Memory B cell (primary cell): ENCODE measurements around the gene NUP93.
"Not testable (repeated sequence)": the region's sequence is repeated elsewhere in the genome, so short reads cannot be mapped to it uniquely, and the experiment has no call there.

Source experiments
- ATAC-seq: fragments of 150-1000 bp; cut with Tn5 transposase; 2 replicates; pipeline ENCODE4 v1.10.0; 2021; ENCODE audit warnings: low read depth, mild to moderate bottlenecking, moderate library complexity
- DNase-seq, 2 donors: peaks; one replicate each; pipeline ENCODE4 v3.0.0; 2022; ENCODE audit warnings: low spot score in 2 of 2
- H3K27ac Mint-ChIP-seq: one replicate; pipeline ENCODE4 v1.8.0; 2022; ENCODE audit warnings: mild to moderate bottlenecking, moderate library complexity, mixed read lengths
- H3K27me3 Mint-ChIP-seq: one replicate; pipeline ENCODE4 v1.8.0; 2022; ENCODE audit warnings: mixed read lengths
- H3K36me3 Mint-ChIP-seq: one replicate; pipeline ENCODE4 v1.8.0; 2022; ENCODE audit warnings: mild to moderate bottlenecking, mixed read lengths
- H3K4me1 Mint-ChIP-seq: one replicate; pipeline ENCODE4 v1.8.0; 2022; ENCODE audit warnings: mixed read lengths
- H3K4me3 Mint-ChIP-seq: one replicate; pipeline ENCODE4 v1.8.0; 2022; ENCODE audit warnings: mild to moderate bottlenecking, moderate library complexity, mixed read lengths
- H3K9me3 Mint-ChIP-seq: one replicate; pipeline ENCODE4 v1.8.0; 2022; ENCODE audit warnings: mixed read lengths

Gene NUP93

DNA sequence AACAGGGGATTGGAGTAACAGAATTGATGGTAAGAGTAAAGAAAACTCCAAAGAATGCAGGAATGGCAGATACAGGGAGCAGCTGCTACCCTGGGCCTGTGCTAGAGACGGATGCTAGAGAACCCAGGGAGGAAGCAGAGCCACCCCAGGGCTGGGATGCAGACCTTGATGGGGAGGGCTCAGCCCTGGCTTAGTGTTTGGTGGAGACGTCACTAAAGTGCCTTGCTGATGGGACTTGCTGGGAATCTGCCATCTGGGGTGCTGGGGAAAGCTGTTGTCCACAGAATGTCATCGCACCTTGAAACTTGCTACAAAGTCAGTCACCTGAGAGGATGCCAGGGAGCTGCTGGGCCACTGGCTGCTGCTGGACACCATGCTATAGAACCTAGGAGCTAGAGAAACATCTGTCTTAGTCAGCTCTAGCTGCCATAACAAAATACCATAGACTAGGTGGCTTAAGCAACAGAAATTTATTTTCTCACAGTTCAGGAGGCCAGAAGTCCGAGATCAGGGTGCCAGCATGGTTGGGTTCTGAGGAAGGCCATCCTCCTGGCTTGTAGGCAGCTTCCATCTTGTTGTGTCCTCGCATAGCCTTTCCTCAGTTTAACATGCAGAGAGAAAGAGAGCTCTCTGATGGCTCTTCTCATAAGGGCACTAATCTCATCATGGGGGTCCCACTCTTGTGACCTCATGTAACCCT, 32.3 kb upstream of the NUP93 start:
- Mint-ChIP-seq H3K27me3 (no peaks in the 10 kb centered on the region), H3K27ac (no peak overlapping the region), H3K4me1 (no peaks in the 10 kb centered on the region), H3K9me3 (peaks cover 2% of the 10 kb centered on the region), H3K4me3 (no peak overlapping the region), H3K36me3 (peaks cover 2% of the 10 kb centered on the region)
- DNase-seq (no peak), ATAC-seq (no peak)

DNA sequence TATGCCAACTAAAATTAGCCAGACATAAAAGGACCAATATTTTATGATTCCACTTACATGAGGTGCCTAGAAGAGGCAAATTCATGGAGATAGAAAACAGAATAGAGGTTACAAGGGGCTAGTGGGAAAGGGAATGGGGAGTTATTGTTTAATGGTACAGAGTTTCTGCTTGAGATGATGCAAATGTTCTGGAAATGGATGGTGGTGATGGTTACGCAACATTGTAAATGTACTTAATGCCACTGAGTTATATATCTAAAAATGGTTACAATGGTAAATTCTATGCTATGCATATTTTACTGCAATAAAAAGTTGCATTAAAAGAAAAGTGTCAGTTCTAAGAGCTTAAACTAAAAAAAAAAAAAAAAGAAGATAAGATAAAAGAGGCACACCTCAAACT, 29.7 kb upstream of the NUP93 start:
- Mint-ChIP-seq H3K4me1 (no peaks in the 10 kb centered on the region), H3K36me3 (peaks cover 2% of the 10 kb centered on the region), H3K4me3 (no peak overlapping the region), H3K27me3 (no peaks in the 10 kb centered on the region), H3K27ac (no peak overlapping the region), H3K9me3 (peaks cover 2% of the 10 kb centered on the region)
- DNase-seq (no peak), ATAC-seq (no peak)

DNA sequence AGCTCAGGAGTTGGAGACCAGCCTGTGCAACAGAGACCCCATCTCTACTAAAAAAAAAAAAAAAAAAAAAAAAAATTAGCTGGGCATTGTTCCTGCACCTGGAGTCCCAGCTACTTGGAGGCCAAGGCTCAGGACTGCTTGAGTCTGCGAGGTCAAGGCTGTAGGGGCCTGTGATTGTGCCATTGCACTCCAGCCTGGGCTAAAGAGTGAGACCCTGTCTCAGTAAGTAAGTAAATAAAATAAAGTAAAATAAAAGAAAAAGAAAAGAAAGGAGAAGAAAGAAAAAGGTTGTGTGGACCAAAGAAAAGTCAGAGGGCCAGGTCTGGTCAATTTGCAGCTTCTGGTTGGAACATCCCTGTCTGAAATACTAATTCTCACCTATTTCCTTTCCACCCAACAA, 29.3 kb upstream of the NUP93 start:
- Mint-ChIP-seq H3K27ac (no peak overlapping the region), H3K36me3 (peaks cover 2% of the 10 kb centered on the region), H3K4me3 (no peak overlapping the region), H3K9me3 (peaks cover 2% of the 10 kb centered on the region), H3K27me3 (no peaks in the 10 kb centered on the region), H3K4me1 (no peaks in the 10 kb centered on the region)
- no peak for DNase-seq
- no peak for ATAC-seq

DNA sequence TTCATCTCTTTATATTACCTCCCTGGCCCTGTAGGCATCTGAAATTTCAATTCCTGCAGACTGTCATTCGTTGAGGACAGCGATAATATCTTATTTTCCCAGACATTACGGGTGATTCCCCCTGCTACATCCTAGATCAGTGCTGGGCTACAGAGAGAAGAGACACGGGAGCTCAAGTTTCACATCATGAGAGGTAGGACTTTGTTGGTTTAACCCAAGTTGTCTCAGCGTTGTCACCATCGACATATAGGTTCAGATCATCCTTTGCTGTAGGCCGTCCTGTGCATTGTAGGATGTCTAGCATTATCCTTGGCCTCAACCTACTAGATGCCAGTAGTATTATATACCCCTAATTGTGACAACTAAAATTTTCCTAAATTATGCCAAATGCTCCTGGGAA, 28.4 kb upstream of the NUP93 start:
- Mint-ChIP-seq H3K4me3 (no peak overlapping the region), H3K36me3 (peaks cover 2% of the 10 kb centered on the region), H3K4me1 (no peaks in the 10 kb centered on the region), H3K9me3 (peaks cover 2% of the 10 kb centered on the region), H3K27me3 (no peaks in the 10 kb centered on the region), H3K27ac (no peak overlapping the region)
- ATAC-seq (no peak), DNase-seq (no peak)

DNA sequence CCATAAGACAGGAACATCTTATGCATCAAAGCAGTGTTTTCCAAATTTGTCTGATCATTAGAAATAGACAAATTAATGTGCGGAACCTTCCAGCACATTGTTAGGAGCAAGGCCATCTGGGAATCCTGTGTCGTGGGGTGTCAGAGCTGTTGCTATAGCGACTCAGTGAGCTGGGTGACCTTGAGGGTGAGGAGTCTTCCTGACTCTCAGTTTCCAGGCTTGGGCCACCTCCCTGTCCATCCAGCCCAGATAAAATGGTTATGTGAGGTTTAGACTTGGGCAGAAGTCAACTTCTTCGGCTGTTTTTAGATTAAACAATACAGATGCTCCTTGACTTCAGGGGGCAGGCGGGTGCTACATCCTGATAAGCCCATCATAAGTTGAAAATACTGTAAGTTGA, 27.1 kb upstream of the NUP93 start:
- no peak for DNase-seq
- no peaks in the 10 kb centered on the region for H3K9me3 Mint-ChIP-seq
- H3K27ac Mint-ChIP-seq = no peak overlapping the region
- H3K4me1 Mint-ChIP-seq = no peaks in the 10 kb centered on the region
- no peak for ATAC-seq
- H3K4me3 Mint-ChIP-seq = no peak overlapping the region
- no peaks in the 10 kb centered on the region for H3K27me3 Mint-ChIP-seq
- H3K36me3 Mint-ChIP-seq = peaks cover 1% of the 10 kb centered on the region

GRCh38 chr16:56708525-56709442, 21.1 kb upstream of the NUP93 start:
- ATAC-seq (no peak), DNase-seq (no peak)
- H3K27me3 Mint-ChIP-seq = peaks cover 2% of the 10 kb centered on the region
- no peaks in the 10 kb centered on the region for H3K9me3 Mint-ChIP-seq
- no peaks in the 10 kb centered on the region for H3K4me1 Mint-ChIP-seq
- H3K4me3 Mint-ChIP-seq = no peak overlapping the region
- H3K36me3 Mint-ChIP-seq = no peaks in the 10 kb centered on the region
- no peak overlapping the region for H3K27ac Mint-ChIP-seq

DNA sequence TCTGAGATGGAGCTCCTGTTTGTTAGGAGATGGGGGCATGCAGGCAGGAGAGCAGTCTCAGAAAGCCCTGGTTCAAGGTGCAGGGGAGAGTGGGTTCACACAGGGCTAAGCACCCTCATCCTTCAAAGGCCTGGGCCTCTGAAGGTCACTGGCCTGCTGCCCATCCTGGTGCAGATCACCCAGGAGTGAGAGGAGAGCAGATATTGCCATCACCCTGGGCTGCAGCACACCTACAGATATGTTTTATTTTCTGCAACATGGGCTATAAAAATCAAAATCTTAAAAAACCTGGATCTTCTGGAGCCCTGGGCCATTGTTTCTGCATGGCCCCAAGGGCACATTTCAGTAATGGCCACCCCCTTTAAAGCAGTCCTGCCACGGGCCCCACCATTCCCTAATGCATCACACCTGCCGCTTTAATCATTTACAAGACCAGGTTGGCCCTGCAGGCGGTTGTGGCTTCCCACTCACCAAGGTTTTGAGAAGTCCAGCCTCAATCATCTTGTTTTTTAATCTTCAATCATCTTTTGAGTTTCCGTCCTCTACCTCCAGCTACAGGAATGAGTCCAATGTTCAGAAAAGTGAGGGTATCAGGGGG, 20.4 kb upstream of the NUP93 start:
- no peaks in the 10 kb centered on the region for H3K9me3 Mint-ChIP-seq
- H3K4me3 Mint-ChIP-seq = no peak overlapping the region
- ATAC-seq (no peak), DNase-seq (no peak)
- peaks cover 2% of the 10 kb centered on the region for H3K27me3 Mint-ChIP-seq
- H3K36me3 Mint-ChIP-seq = no peaks in the 10 kb centered on the region
- no peaks in the 10 kb centered on the region for H3K4me1 Mint-ChIP-seq
- H3K27ac Mint-ChIP-seq = no peak overlapping the region

- Mint-ChIP-seq H3K4me3 (no peak overlapping the region), H3K27ac (no peak overlapping the region), H3K27me3 (peaks cover 2% of the 10 kb centered on the region), H3K4me1 (no peaks in the 10 kb centered on the region), H3K36me3 (no peaks in the 10 kb centered on the region), H3K9me3 (no peaks in the 10 kb centered on the region)
- DNase-seq (no peak), ATAC-seq (no peak)
These were observed 19.7 kb upstream of the NUP93 start for GRCh38 chr16:56710181-56710737.

DNA sequence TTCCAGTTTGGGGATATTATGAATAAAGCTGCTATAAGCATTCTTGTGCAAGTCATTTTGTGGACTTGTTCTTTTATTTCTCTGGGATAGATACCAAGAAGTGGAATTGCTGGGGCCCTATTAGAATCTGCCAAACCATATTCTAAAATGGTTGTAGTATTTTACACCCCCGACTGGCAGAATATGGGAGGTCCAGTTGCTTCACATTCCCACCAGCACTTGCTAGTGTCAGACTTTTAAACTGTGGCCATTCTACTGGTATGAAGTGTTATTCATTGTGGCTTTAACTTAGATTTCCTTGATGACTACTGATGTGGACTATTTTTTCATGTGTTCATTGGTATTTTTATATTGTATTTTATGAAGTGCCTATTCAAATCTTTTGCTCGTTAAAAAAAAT, 18.1 kb upstream of the NUP93 start:
- H3K27ac Mint-ChIP-seq = no peak overlapping the region
- H3K4me1 Mint-ChIP-seq = no peaks in the 10 kb centered on the region
- DNase-seq (no peak), ATAC-seq (no peak)
- H3K27me3 Mint-ChIP-seq = peaks cover 2% of the 10 kb centered on the region
- H3K36me3 Mint-ChIP-seq = no peaks in the 10 kb centered on the region
- H3K9me3 Mint-ChIP-seq = no peaks in the 10 kb centered on the region
- H3K4me3 Mint-ChIP-seq = no peak overlapping the region

GRCh38 chr16:56713794-56714193, 16.1 kb upstream of the NUP93 start:
- H3K27ac Mint-ChIP-seq = no peak overlapping the region
- H3K27me3 Mint-ChIP-seq = peaks cover 2% of the 10 kb centered on the region
- ATAC-seq = no peak
- DNase-seq = no peak
- no peaks in the 10 kb centered on the region for H3K9me3 Mint-ChIP-seq
- no peaks in the 10 kb centered on the region for H3K36me3 Mint-ChIP-seq
- no peak overlapping the region for H3K4me3 Mint-ChIP-seq
- H3K4me1 Mint-ChIP-seq = no peaks in the 10 kb centered on the region

- ATAC-seq = no peak
- peaks cover 2% of the 10 kb centered on the region for H3K27me3 Mint-ChIP-seq
- H3K36me3 Mint-ChIP-seq = no peaks in the 10 kb centered on the region
- no peak overlapping the region for H3K27ac Mint-ChIP-seq
- H3K4me1 Mint-ChIP-seq = no peaks in the 10 kb centered on the region
- H3K9me3 Mint-ChIP-seq = no peaks in the 10 kb centered on the region
- no peak overlapping the region for H3K4me3 Mint-ChIP-seq
- no peak for DNase-seq
These were observed 14.8 kb upstream of the NUP93 start for GRCh38 chr16:56715126-56715525.

DNA sequence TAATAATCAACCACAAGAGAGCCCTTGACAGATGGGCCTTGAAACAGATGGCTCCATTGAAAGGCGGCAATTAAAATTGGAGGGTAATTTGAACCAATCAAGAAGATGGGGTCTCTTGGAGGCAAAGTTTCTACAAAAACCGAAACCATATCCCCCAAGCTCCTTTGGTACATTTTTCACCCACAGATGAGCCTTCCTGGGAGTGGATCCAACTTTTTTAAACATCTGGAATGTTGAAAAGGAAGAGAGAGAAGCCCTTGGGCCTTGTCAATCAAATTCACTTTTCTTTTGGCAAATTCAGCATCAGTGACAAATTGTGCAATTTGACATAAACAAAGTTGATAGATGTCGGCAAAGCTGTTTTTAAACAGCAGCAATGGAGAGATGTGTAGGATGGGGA, 13.2 kb upstream of the NUP93 start:
- H3K27ac Mint-ChIP-seq = no peak overlapping the region
- no peak overlapping the region for H3K4me3 Mint-ChIP-seq
- H3K9me3 Mint-ChIP-seq = no peaks in the 10 kb centered on the region
- no peak for DNase-seq
- H3K36me3 Mint-ChIP-seq = no peaks in the 10 kb centered on the region
- ATAC-seq = no peak
- H3K4me1 Mint-ChIP-seq = no peaks in the 10 kb centered on the region
- H3K27me3 Mint-ChIP-seq = peaks cover 2% of the 10 kb centered on the region

- not testable (repeated sequence) for H3K9me3 Mint-ChIP-seq, H3K4me3 Mint-ChIP-seq, DNase-seq, H3K36me3 Mint-ChIP-seq, H3K4me1 Mint-ChIP-seq, ATAC-seq, H3K27me3 Mint-ChIP-seq, H3K27ac Mint-ChIP-seq
These were observed 12.4 kb upstream of the NUP93 start for GRCh38 chr16:56717532-56717931.

- no peak for ATAC-seq
- DNase-seq = no peak
- no peaks in the 10 kb centered on the region for H3K4me1 Mint-ChIP-seq
- H3K27me3 Mint-ChIP-seq = no peaks in the 10 kb centered on the region
- H3K4me3 Mint-ChIP-seq = no peak overlapping the region
- H3K27ac Mint-ChIP-seq = no peak overlapping the region
- H3K36me3 Mint-ChIP-seq = no peaks in the 10 kb centered on the region
- no peaks in the 10 kb centered on the region for H3K9me3 Mint-ChIP-seq
These were observed 7.6 kb upstream of the NUP93 start for GRCh38 chr16:56722200-56722842.
